Neural progenitor cell (in vitro differentiated cells): ENCODE measurements around the gene DHRS3. TPM values are rescaled to one million over a fixed set of nuclear protein-coding genes. Genes with fewer than 3 reads are reported as not detected.
A peak's percentile ranks its signal among the peaks of the same experiment; 100 is the strongest.

ENCODE experiments used
- DNase-seq: peaks from one replicate; pipeline ENCODE4 v3.0.0-alpha.2; 2016; ENCODE audit warnings: low spot score
- H2AFZ ChIP-seq: fragments of 200-600 bp; sonication (generic); replicated peaks from 2 replicates; pipeline ENCODE4 v1.6.1; 2016; ENCODE audit warnings: antibody characterized with exemption
- H3F3A ChIP-seq: fragments of 200-600 bp; sonication (generic); 2 replicates; pipeline ENCODE4 v1.6.1; 2016; ENCODE audit warnings: antibody characterized with exemption, low read depth
- H3K27ac ChIP-seq: fragments of 200-600 bp; sonication (generic); 2 replicates; pipeline ENCODE4 v1.5.1; 2016; ENCODE audit warnings: mild to moderate bottlenecking
- H3K27me3 ChIP-seq: fragments of 200-600 bp; sonication (generic); 2 replicates; pipeline ENCODE4 v1.6.1; 2016; ENCODE audit warnings: mild to moderate bottlenecking, moderate library complexity
- H3K36me3 ChIP-seq: fragments of 200-600 bp; sonication (generic); 2 replicates; pipeline ENCODE4 v1.5.1; 2016
- H3K4me1 ChIP-seq: fragments of 200-600 bp; sonication (generic); 2 replicates; pipeline ENCODE4 v1.6.1; 2016; ENCODE audit warnings: mixed run types
- H3K4me2 ChIP-seq: fragments of 200-600 bp; sonication (generic); 2 replicates; pipeline ENCODE4 v1.6.1; 2016
- H3K4me3 ChIP-seq: fragments of 200-600 bp; sonication (generic); 2 replicates; pipeline ENCODE4 v1.5.1; 2016
- H3K79me2 ChIP-seq: fragments of 200-600 bp; sonication (generic); 2 replicates; pipeline ENCODE4 v1.6.1; 2016; ENCODE audit warnings: low read depth
- H3K9ac ChIP-seq: fragments of 200-600 bp; sonication (generic); 2 replicates; pipeline ENCODE4 v1.6.1; 2016
- H3K9me3 ChIP-seq: fragments of 200-600 bp; sonication (generic); 2 replicates; pipeline ENCODE4 v1.5.1; 2016; ENCODE audit warnings: low read depth
- H4K20me1 ChIP-seq: fragments of 200-600 bp; sonication (generic); 2 replicates; pipeline ENCODE4 v1.6.1; 2016; ENCODE audit warnings: low read depth
- H3K27ac Mint-ChIP-seq: 3 replicates; pipeline ENCODE4 v1.8.0; 2021; ENCODE audit warnings: mixed read lengths
- H3K27me3 Mint-ChIP-seq: 2 replicates; pipeline ENCODE4 v1.8.0; 2022; ENCODE audit warnings: low read depth, mild to moderate bottlenecking, inconsistent platforms, moderate library complexity, mixed read lengths; ENCODE audit not compliant: insufficient read depth
- H3K36me3 Mint-ChIP-seq: 3 replicates; pipeline ENCODE4 v1.8.0; 2021; ENCODE audit warnings: mixed read lengths
- H3K4me1 Mint-ChIP-seq: 3 replicates; pipeline ENCODE4 v1.8.0; 2021; ENCODE audit warnings: mixed read lengths
- H3K4me3 Mint-ChIP-seq: 3 replicates; pipeline ENCODE4 v1.8.0; 2021; ENCODE audit warnings: mild to moderate bottlenecking, moderate library complexity, mixed read lengths
- H3K9me3 Mint-ChIP-seq: 3 replicates; pipeline ENCODE4 v1.8.0; 2020; ENCODE audit warnings: mixed read lengths
- CTCF ChIP-seq: fragments of 200-600 bp; sonication (generic); IDR thresholded peaks from 2 replicates; pipeline ENCODE4 v1.5.1; 2017; ENCODE audit warnings: antibody characterized with exemption, mild to moderate bottlenecking
- EZH2 ChIP-seq: fragments of 200-600 bp; sonication (generic); IDR thresholded peaks from 2 replicates; pipeline ENCODE4 v1.6.1; 2017; ENCODE audit warnings: antibody characterized with exemption, mild to moderate bottlenecking, moderate library complexity
- EZH2phosphoT487 ChIP-seq: fragments of 200-600 bp; sonication (generic); IDR thresholded peaks from 2 replicates; pipeline ENCODE4 v1.6.1; 2017; ENCODE audit warnings: antibody characterized with exemption
- microRNA-seq: library from miRNA; unstranded; fragments of <30 nt; microRNA quantifications from one replicate; pipeline ENCODE4, GENCODE V29; 2016
- small RNA-seq: library from RNA; depleted of rRNA; stranded (forward); fragments of <200 nt; gene quantifications from one replicate; pipeline ENCODE3, GENCODE V24; 2015
- total RNA-seq: library from RNA; depleted of rRNA; stranded (reverse); fragments of >200 nt; gene quantifications from 2 replicates; pipeline ENCODE4 v1.2.3, GENCODE V29; 2015; ENCODE audit warnings: low replicate concordance

The DHRS3 gene
- total RNA-seq, 1 donor from 2014 or later = 4.3 TPM

- Histone ChIP-seq H3K4me1 (peaks cover 12% of the 10 kb centered on the region), H3K9me3 (no peaks in the 10 kb centered on the region), H3K27me3 (no peaks in the 10 kb centered on the region), H4K20me1 (no peaks in the 10 kb centered on the region), H3K27ac (no peak overlapping the region), H3K36me3 (no peaks in the 10 kb centered on the region), H3K9ac (no peak overlapping the region), H2AFZ (no peak overlapping the region), H3K79me2 (no peaks in the 10 kb centered on the region), H3K4me3 (no peak overlapping the region), H3F3A (peaks cover 14% of the 10 kb centered on the region), H3K4me2 (peak overlapping the region; percentile 60)
- H3K27ac Mint-ChIP-seq = peak overlapping the region; percentile 7
- peaks cover 5% of the 10 kb centered on the region for H3K27me3 Mint-ChIP-seq
- H3K36me3 Mint-ChIP-seq = no peaks in the 10 kb centered on the region
- H3K9me3 Mint-ChIP-seq = no peaks in the 10 kb centered on the region
- DNase-seq = peak; percentile 51
- no peak overlapping the region for H3K4me3 Mint-ChIP-seq
- TF ChIP-seq EZH2phosphoT487 (no peak), EZH2 (no peak), CTCF (no peak)
- H3K4me1 Mint-ChIP-seq = peaks cover 5% of the 10 kb centered on the region
Measured at GRCh38 chr1:12518931-12519692, 98.9 kb downstream of the DHRS3 start.

Small RNAs within 50 kb of the gene (microRNA-seq; reads per million reads assigned to microRNA genes)
- not detected for gene MIR6730

Small RNAs within 50 kb of the gene (small RNA-seq; reads per million reads assigned to genes)
- gene MIR6730 (not detected), gene RNU6ATAC18P (not detected)

Other genes starting within 250 kb of the DHRS3 start
- not detected in 2 replicates for gene AADACL4, start 25.9 kb upstream of the DHRS3 start, total RNA-seq
- gene AADACL3, start 97.9 kb upstream of the DHRS3 start, total RNA-seq = not detected in 2 replicates
- not detected in 2 replicates for gene CFAP107, start 128.0 kb upstream of the DHRS3 start, total RNA-seq
- not detected in 2 replicates for gene PRAMEF12, start 155.5 kb upstream of the DHRS3 start, total RNA-seq
- not detected in 2 replicates for gene PRAMEF1, start 173.2 kb upstream of the DHRS3 start, total RNA-seq
- not detected in 2 replicates for gene PRAMEF11, start 213.2 kb upstream of the DHRS3 start, total RNA-seq
- not detected in 2 replicates for gene HNRNPCL1, start 230.5 kb upstream of the DHRS3 start, total RNA-seq
- not detected in 2 replicates for gene PRAMEF2, start 238.9 kb upstream of the DHRS3 start, total RNA-seq